Fibroblast of lung (primary cell): ENCODE data around the gene LGI2. TPM values are rescaled to one million over a fixed set of nuclear protein-coding genes. Genes with fewer than 3 reads are reported as not detected.

ENCODE experiments used
- DNase-seq, 2 donors: peaks; one replicate each; pipeline versions ENCODE4 v3.0.0 to v3.0.0-alpha.2; 2010; ENCODE audit warnings: low read depth in 2 of 2
- H2AFZ ChIP-seq: 2 replicates; pipeline ENCODE4 v1.5.1; 2012; ENCODE audit warnings: low read length, control low read depth, inconsistent platforms
- H3K27ac ChIP-seq: 2 replicates; pipeline ENCODE4 v1.5.1; 2011; ENCODE audit warnings: low read length, control low read depth; ENCODE audit not compliant: insufficient read depth
- H3K27me3 ChIP-seq: 2 replicates; pipeline ENCODE4 v1.5.1; 2011; ENCODE audit warnings: mild to moderate bottlenecking, low read length; ENCODE audit not compliant: control insufficient read depth, insufficient read depth
- H3K36me3 ChIP-seq: 2 replicates; pipeline ENCODE4 v1.5.1; 2011; ENCODE audit warnings: low read length; ENCODE audit not compliant: control insufficient read depth, insufficient read depth
- H3K4me1 ChIP-seq: 2 replicates; pipeline ENCODE4 v1.5.1; 2011; ENCODE audit warnings: low read length; ENCODE audit not compliant: control insufficient read depth, insufficient read depth; ENCODE audit errors: extremely low read depth
- H3K4me2 ChIP-seq: 2 replicates; pipeline ENCODE4 v1.5.1; 2011; ENCODE audit warnings: low read length, control low read depth; ENCODE audit not compliant: insufficient read depth; ENCODE audit errors: extremely low read depth
- H3K4me3 ChIP-seq, 4 experiments: fragments of 200-600 bp in 1 of 4; sonication (generic) in 1 of 4; replicated peaks in 1 of 4; 2 replicates each; pipeline ENCODE4 v1.5.1; 2011 to 2016; ENCODE audit warnings: low read length in 4 of 4, low read depth in 3 of 4, mild to moderate bottlenecking in 3 of 4, control low read depth in 2 of 4, inconsistent platforms in 1 of 4, mixed read lengths in 1 of 4; ENCODE audit not compliant: insufficient read depth in 1 of 4; ENCODE audit errors: control extremely low read depth in 1 of 4
- H3K79me2 ChIP-seq: 2 replicates; pipeline ENCODE4 v1.5.1; 2012; ENCODE audit warnings: mild to moderate bottlenecking, low read length, inconsistent platforms; ENCODE audit not compliant: control insufficient read depth, insufficient read depth
- H3K9ac ChIP-seq: 2 replicates; pipeline ENCODE4 v1.5.1; 2011; ENCODE audit warnings: mild to moderate bottlenecking, low read length, control low read depth; ENCODE audit not compliant: insufficient read depth
- H3K9me3 ChIP-seq: 2 replicates; pipeline ENCODE4 v1.5.1; 2012; ENCODE audit warnings: low read depth, low read length; ENCODE audit not compliant: control insufficient read depth, insufficient read depth
- H4K20me1 ChIP-seq: 2 replicates; pipeline ENCODE4 v1.5.1; 2011; ENCODE audit warnings: low read length; ENCODE audit not compliant: control insufficient read depth, insufficient read depth; ENCODE audit errors: extremely low read depth
- EZH2 ChIP-seq: IDR thresholded peaks from 2 replicates; pipeline ENCODE4 v1.5.1; 2012; ENCODE audit warnings: low read length, control low read depth, mild to moderate bottlenecking; ENCODE audit errors: missing control alignments
- polyA plus RNA-seq, 2 donors: library from polyadenylated mRNA; depleted of rRNA in 1 of 2; stranded (reverse) in 1 of 2; unstranded in 1 of 2; fragments of >200 nt; gene quantifications; 2 replicates each; pipeline ENCODE4 v1.2.1, GENCODE V29; 2011 to 2012; ENCODE audit warnings: missing spikeins in 1 of 2
- total RNA-seq: library from RNA; depleted of rRNA; stranded (reverse); fragments of >200 nt; gene quantifications from 2 replicates; pipeline ENCODE4 v1.2.1, GENCODE V29; 2014
- TF ChIP-seq, protein P1 (sequence below), 2 donors: IDR thresholded peaks in 1 of 2; conservative IDR thresholded peaks in 1 of 2; 1 replicate in 1 of 2; 2 replicates in 1 of 2; pipeline ENCODE4 v1.5.1; 2011 to 2012; ENCODE audit warnings: low read length in 2 of 2, control low read depth in 1 of 2, inconsistent platforms in 1 of 2, low read depth in 1 of 2, mild to moderate bottlenecking in 1 of 2

The LGI2 gene
- total and polyA plus RNA-seq, 2 donors (not counting 1 experiment from before 2014, with no cell fraction given): under 0.01 TPM; not detected in 1

DNA sequence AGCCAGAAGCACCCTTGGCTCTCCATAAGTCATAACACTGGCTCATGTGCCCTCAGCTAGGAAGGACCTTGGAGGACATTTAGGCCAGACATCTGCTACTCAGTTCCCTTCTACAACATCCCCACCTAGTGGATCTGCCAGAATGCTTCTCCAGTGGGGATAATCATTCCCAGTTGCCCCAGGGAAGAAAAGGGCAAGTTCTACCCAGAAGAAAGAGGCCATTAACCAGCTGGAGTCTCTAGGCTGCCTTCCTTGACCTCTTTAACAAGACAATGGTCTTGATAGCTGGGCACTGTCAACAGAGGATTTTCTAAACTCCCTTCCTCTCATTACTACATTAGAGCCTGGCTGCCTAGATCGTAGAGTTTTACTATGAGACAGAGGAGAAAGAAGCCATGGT lies 42.0 kb downstream of the LGI2 start:
- Histone ChIP-seq H3K4me3 (no peak overlapping the region), H3K79me2 (no peaks in the 10 kb centered on the region), H3K9me3 (no peaks in the 10 kb centered on the region), H3K27ac (no peak overlapping the region), H3K36me3 (no peaks in the 10 kb centered on the region), H3K27me3 (no peaks in the 10 kb centered on the region), H4K20me1 (no peaks in the 10 kb centered on the region), H3K9ac (no peak overlapping the region), H3K4me2 (no peak overlapping the region), H3K4me1 (no peaks in the 10 kb centered on the region), H2AFZ (no peak overlapping the region)
- TF ChIP-seq EZH2: no peak
- TF ChIP-seq, protein P1, sequence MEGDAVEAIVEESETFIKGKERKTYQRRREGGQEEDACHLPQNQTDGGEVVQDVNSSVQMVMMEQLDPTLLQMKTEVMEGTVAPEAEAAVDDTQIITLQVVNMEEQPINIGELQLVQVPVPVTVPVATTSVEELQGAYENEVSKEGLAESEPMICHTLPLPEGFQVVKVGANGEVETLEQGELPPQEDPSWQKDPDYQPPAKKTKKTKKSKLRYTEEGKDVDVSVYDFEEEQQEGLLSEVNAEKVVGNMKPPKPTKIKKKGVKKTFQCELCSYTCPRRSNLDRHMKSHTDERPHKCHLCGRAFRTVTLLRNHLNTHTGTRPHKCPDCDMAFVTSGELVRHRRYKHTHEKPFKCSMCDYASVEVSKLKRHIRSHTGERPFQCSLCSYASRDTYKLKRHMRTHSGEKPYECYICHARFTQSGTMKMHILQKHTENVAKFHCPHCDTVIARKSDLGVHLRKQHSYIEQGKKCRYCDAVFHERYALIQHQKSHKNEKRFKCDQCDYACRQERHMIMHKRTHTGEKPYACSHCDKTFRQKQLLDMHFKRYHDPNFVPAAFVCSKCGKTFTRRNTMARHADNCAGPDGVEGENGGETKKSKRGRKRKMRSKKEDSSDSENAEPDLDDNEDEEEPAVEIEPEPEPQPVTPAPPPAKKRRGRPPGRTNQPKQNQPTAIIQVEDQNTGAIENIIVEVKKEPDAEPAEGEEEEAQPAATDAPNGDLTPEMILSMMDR (conservative IDR thresholded peaks at IDR 0.05 in 1 of 2, IDR thresholded peaks at IDR 0.05 in 1 of 2; ENCODE audit: low read depth in 1 of 2, low read length in 2 of 2): peak; percentile 69 to 75
- peak; percentile 32 to 62 for DNase-seq

GRCh38 chr4:24984602-24985532 lies 45.9 kb downstream of the LGI2 start:
- Histone ChIP-seq H3K79me2 (no peaks in the 10 kb centered on the region), H2AFZ (no peak overlapping the region), H3K4me3 (no peak overlapping the region), H3K9ac (no peak overlapping the region), H3K9me3 (no peaks in the 10 kb centered on the region), H3K27ac (no peak overlapping the region), H3K4me1 (no peaks in the 10 kb centered on the region), H3K36me3 (no peaks in the 10 kb centered on the region), H4K20me1 (no peaks in the 10 kb centered on the region), H3K27me3 (peaks cover 2% of the 10 kb centered on the region), H3K4me2 (no peak overlapping the region)
- no peak for DNase-seq
- TF ChIP-seq, protein P1 (conservative IDR thresholded peaks at IDR 0.05 in 1 of 2, IDR thresholded peaks at IDR 0.05 in 1 of 2; ENCODE audit: low read depth in 1 of 2, low read length in 2 of 2): no peak
- TF ChIP-seq EZH2: no peak

DNA sequence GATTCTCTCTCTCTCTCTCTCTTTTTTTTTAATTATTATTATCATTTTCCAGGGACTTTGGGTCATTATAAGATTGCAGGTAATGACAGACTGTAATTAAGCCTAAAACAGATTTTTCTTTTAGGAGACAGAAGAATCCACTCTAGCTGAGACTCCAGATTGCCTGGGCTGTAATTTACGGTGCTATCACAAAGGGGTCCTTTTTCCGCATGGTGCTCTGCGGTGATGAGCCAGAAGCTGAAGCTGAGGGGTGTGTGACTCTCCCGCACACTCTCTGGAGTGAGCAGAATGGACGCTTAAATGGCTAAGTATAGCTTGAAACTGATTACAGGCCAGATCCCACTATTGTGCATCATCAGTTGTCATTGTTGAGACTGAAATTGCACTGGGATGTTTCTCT lies 50.0 kb downstream of the LGI2 start:
- H4K20me1 ChIP-seq: no peaks in the 10 kb centered on the region
- no peaks in the 10 kb centered on the region for H3K9me3 ChIP-seq
- no peaks in the 10 kb centered on the region for H3K79me2 ChIP-seq
- DNase-seq: no peak
- H2AFZ ChIP-seq: no peak overlapping the region
- no peak for TF ChIP-seq EZH2
- TF ChIP-seq, protein P1 (conservative IDR thresholded peaks at IDR 0.05 in 1 of 2, IDR thresholded peaks at IDR 0.05 in 1 of 2; ENCODE audit: low read depth in 1 of 2, low read length in 2 of 2): no peak
- H3K36me3 ChIP-seq: no peaks in the 10 kb centered on the region
- H3K4me3 ChIP-seq: no peak overlapping the region
- H3K4me1 ChIP-seq: no peaks in the 10 kb centered on the region
- no peak overlapping the region for H3K9ac ChIP-seq
- no peak overlapping the region for H3K4me2 ChIP-seq
- H3K27ac ChIP-seq: no peak overlapping the region
- peaks cover 2% of the 10 kb centered on the region for H3K27me3 ChIP-seq
